T-cell (primary cell): ENCODE data around the gene SGCG. TPM values are rescaled to one million over a fixed set of nuclear protein-coding genes. Genes with fewer than 3 reads are reported as not detected.
"Not testable (repeated sequence)": the region's sequence is repeated elsewhere in the genome, so short reads cannot be mapped to it uniquely, and the experiment has no call there.

Experiments used
- ATAC-seq, 4 experiments: fragments of 200-7000 bp in 3 of 4; fragments of 150-1000 bp in 1 of 4; cut with Tn5 transposase; replicated peaks in 1 of 4; 1 replicate in 3 of 4; 2 replicates in 1 of 4; pipeline ENCODE4 v1.10.0; 2021; ENCODE audit warnings: moderate library complexity in 3 of 4, mild to moderate bottlenecking in 2 of 4, moderate number of reproducible peaks in 1 of 4
- CTCF ChIA-PET, 2 donors: fragments of 300-600 bp; sonication (Branson Sonifier 250); formaldehyde crosslinking; loops; one replicate each; lab custom pipeline; 2022; ENCODE audit warnings: antibody characterized with exemption in 2 of 2; lab: Charles Lee
- POLR2A ChIA-PET, 2 donors: fragments of 300-600 bp; sonication (Branson Sonifier 250); formaldehyde crosslinking; loops; one replicate each; lab custom pipeline; 2022; ENCODE audit warnings: antibody characterized with exemption in 2 of 2; lab: Charles Lee
- DNase-seq, 35 experiments: peaks; one replicate each; pipeline versions ENCODE4 v3.0.0 to v3.0.0-alpha.2; 2013 to 2023
- H3K27ac ChIP-seq: one replicate; pipeline ENCODE4 v1.5.1; 2013; ENCODE audit warnings: low read length
- H3K27me3 ChIP-seq, 2 experiments: replicated peaks in 1 of 2; 1 replicate in 1 of 2; 2 replicates in 1 of 2; pipeline versions ENCODE4 v1.6.1 to v1.7.0; 2013; ENCODE audit warnings: low read length in 1 of 2, mixed read lengths in 1 of 2; ENCODE audit not compliant: control insufficient read depth in 2 of 2, insufficient read depth in 2 of 2; ENCODE audit errors: extremely low read depth in 1 of 2
- H3K36me3 ChIP-seq, 2 donors: 1 replicate in 1 of 2; 2 replicates in 1 of 2; pipeline versions ENCODE4 v1.6.1 to v1.7.0; 2013; ENCODE audit warnings: low read length in 1 of 2; ENCODE audit not compliant: control insufficient read depth in 2 of 2, insufficient read depth in 1 of 2; ENCODE audit errors: extremely low read depth in 1 of 2
- H3K4me1 ChIP-seq, 2 experiments: 1 replicate in 1 of 2; 2 replicates in 1 of 2; pipeline versions ENCODE4 v1.6.1 to v1.7.0; 2013; ENCODE audit warnings: low read length in 2 of 2, mixed read lengths in 1 of 2; ENCODE audit not compliant: insufficient read depth in 2 of 2, control insufficient read depth in 1 of 2; ENCODE audit errors: extremely low read depth in 1 of 2
- H3K4me3 ChIP-seq, 2 donors: 1 replicate in 1 of 2; 2 replicates in 1 of 2; pipeline versions ENCODE4 v1.5.1 to v1.7.0; 2013; ENCODE audit warnings: mild to moderate bottlenecking in 2 of 2, low read length in 1 of 2, moderate library complexity in 1 of 2; ENCODE audit not compliant: control insufficient read depth in 1 of 2; ENCODE audit errors: extremely low read depth in 1 of 2
- H3K9me3 ChIP-seq: 2 replicates; pipeline ENCODE4 v1.7.0; 2013
- H3K27ac Mint-ChIP-seq, 2 donors: one replicate each; pipeline ENCODE4 v1.8.0; 2020 to 2021; ENCODE audit warnings: mild to moderate bottlenecking in 2 of 2, mixed read lengths in 2 of 2
- H3K27me3 Mint-ChIP-seq, 2 donors: one replicate each; pipeline ENCODE4 v1.8.0; 2021 to 2022; ENCODE audit warnings: mixed read lengths in 2 of 2
- H3K36me3 Mint-ChIP-seq: one replicate; pipeline ENCODE4 v1.8.0; 2021; ENCODE audit warnings: mixed read lengths
- H3K4me1 Mint-ChIP-seq, 3 donors: one replicate each; pipeline ENCODE4 v1.8.0; 2020 to 2022; ENCODE audit warnings: mixed read lengths in 3 of 3, mild to moderate bottlenecking in 1 of 3
- H3K4me3 Mint-ChIP-seq, 3 donors: one replicate each; pipeline ENCODE4 v1.8.0; 2020 to 2022; ENCODE audit warnings: mild to moderate bottlenecking in 3 of 3, mixed read lengths in 3 of 3, moderate library complexity in 3 of 3
- H3K9me3 Mint-ChIP-seq, 3 donors: one replicate each; pipeline ENCODE4 v1.8.0; 2020 to 2022; ENCODE audit warnings: mixed read lengths in 3 of 3
- WGBS: methylation state at CpG from one replicate; pipeline ENCODE4 v1.1.5; 2013; ENCODE audit warnings: missing lambda C conversion rate; ENCODE audit not compliant: insufficient coverage; 5-methylcytosine and 5-hydroxymethylcytosine counted together
- total RNA-seq, 35 experiments: library from RNA in 6 of 35; stranded (reverse) in 6 of 35; fragments of 120-200 nt in 1 of 35; gene quantifications; one replicate each; pipeline versions ENCODE4 v1.2.1 to v1.2.4 and lab custom pipeline; 2013 to 2026

The SGCG gene
- total RNA-seq, 5 donors from 2014 or later (not counting 1 experiment from before 2014, with no cell fraction given): not detected

- ChIA-PET POLR2A (no interaction called here), CTCF (no interaction called here)
- Histone ChIP-seq H3K4me1 (no peaks in the 10 kb centered on the region), H3K27me3 (peaks cover 0 to 6% of the 10 kb centered on the region in 2 experiments), H3K4me3 (no peak overlapping the region), H3K27ac (no peak overlapping the region), H3K36me3 (no peaks in the 10 kb centered on the region), H3K9me3 (no peaks in the 10 kb centered on the region)
- no peak overlapping the region for H3K27ac Mint-ChIP-seq
- no peak for ATAC-seq
- H3K36me3 Mint-ChIP-seq: no peaks in the 10 kb centered on the region
- peaks cover 3 to 12% of the 10 kb centered on the region in 2 donors for H3K27me3 Mint-ChIP-seq
- no peaks in the 10 kb centered on the region for H3K4me1 Mint-ChIP-seq
- DNase-seq: no peak
- 83% methylated on average over 4 of the region's 5 CpGs for WGBS
- H3K9me3 Mint-ChIP-seq: no peaks in the 10 kb centered on the region
- H3K4me3 Mint-ChIP-seq: no peak overlapping the region
Observed at GRCh38 chr13:23243066-23243465, 62.3 kb downstream of the SGCG start.

- H3K36me3 Mint-ChIP-seq, H3K27me3 ChIP-seq, ATAC-seq, H3K4me1 Mint-ChIP-seq, H3K36me3 ChIP-seq, H3K27ac ChIP-seq, H3K4me1 ChIP-seq, H3K4me3 Mint-ChIP-seq, H3K9me3 Mint-ChIP-seq, DNase-seq, H3K4me3 ChIP-seq, H3K27me3 Mint-ChIP-seq, POLR2A ChIA-PET, H3K27ac Mint-ChIP-seq, H3K9me3 ChIP-seq: not testable (repeated sequence)
- 96% methylated on average over 13 of the region's 26 CpGs for WGBS
- CTCF ChIA-PET: interaction anchor here in 1 of 2 donors (0.6 kb wide), 1 partner anchor 1105 kb away, joined by 3 read pairs; no protein-coding TSS in a partner anchor
Observed at GRCh38 chr13:23248410-23248809, 67.6 kb downstream of the SGCG start.

DNA sequence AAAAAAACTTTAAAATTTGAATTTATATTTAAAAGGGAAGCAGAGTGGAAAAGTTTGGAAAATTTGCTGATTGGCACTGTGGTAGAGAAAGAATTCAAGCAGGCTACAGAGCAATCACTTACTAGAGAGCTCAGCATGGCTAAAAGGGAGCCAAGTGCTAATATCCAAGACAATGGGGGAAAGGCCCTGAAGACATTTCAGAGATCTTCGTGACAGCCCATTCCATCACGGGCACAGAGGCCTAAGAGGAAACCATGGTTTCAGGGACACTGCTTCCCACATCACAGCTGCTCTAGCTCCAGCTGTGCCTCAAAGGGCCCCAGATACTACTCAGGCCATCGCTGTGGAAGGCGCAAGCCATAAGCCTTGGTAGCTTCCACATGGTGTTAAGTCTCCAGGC is 73.7 kb downstream of the SGCG start:
- no peaks in the 10 kb centered on the region for H3K36me3 Mint-ChIP-seq
- no peak overlapping the region for H3K4me3 Mint-ChIP-seq
- ATAC-seq (no peak), DNase-seq (no peak)
- H3K27me3 Mint-ChIP-seq: peaks cover 11 to 14% of the 10 kb centered on the region in 2 donors
- CTCF ChIA-PET: no interaction called here
- 90% methylated on average over 4 of the region's 4 CpGs for WGBS
- Histone ChIP-seq H3K9me3 (no peaks in the 10 kb centered on the region), H3K4me1 (no peaks in the 10 kb centered on the region), H3K36me3 (no peaks in the 10 kb centered on the region), H3K4me3 (no peak overlapping the region), H3K27me3 (peaks cover 0 to 6% of the 10 kb centered on the region in 2 experiments), H3K27ac (no peak overlapping the region)
- no peaks in the 10 kb centered on the region for H3K4me1 Mint-ChIP-seq
- H3K27ac Mint-ChIP-seq: no peak overlapping the region
- H3K9me3 Mint-ChIP-seq: peaks cover 0 to 11% (median 5%) of the 10 kb centered on the region in 3 donors
- POLR2A ChIA-PET: no interaction called here

DNA sequence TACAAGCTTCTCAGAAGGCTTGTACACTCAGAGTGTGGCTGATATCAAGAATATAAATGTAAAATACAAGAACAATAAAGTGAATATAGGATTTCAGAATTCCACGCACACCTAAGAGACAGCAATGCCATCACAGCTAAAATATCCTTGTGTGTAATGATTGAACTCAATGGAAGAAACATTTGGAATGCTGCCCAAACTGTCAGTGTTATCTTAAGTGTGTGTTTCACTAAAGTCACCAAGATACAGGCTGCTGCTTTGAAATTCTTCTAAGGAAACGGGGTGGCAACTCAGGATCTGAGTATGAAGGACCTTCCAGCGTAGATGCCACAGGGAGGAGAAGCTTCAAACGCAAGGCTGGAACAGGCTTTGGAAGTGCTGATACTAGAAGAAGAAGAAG is 86.8 kb downstream of the SGCG start:
- POLR2A ChIA-PET: no interaction called here
- no peak overlapping the region for H3K4me3 Mint-ChIP-seq
- Histone ChIP-seq H3K36me3 (no peaks in the 10 kb centered on the region), H3K27ac (no peak overlapping the region), H3K4me3 (no peak overlapping the region), H3K9me3 (no peaks in the 10 kb centered on the region), H3K4me1 (no peaks in the 10 kb centered on the region), H3K27me3 (no peaks in the 10 kb centered on the region)
- no peaks in the 10 kb centered on the region for H3K4me1 Mint-ChIP-seq
- H3K27ac Mint-ChIP-seq: no peak overlapping the region
- H3K9me3 Mint-ChIP-seq: peaks cover 0 to 3% (median 0%) of the 10 kb centered on the region in 3 donors
- ATAC-seq (no peak), DNase-seq (no peak)
- H3K36me3 Mint-ChIP-seq: no peaks in the 10 kb centered on the region
- peaks cover 7 to 18% of the 10 kb centered on the region in 2 donors for H3K27me3 Mint-ChIP-seq
- CTCF ChIA-PET: no interaction called here
- WGBS: 66% methylated on average over 3 of the region's 4 CpGs

DNA sequence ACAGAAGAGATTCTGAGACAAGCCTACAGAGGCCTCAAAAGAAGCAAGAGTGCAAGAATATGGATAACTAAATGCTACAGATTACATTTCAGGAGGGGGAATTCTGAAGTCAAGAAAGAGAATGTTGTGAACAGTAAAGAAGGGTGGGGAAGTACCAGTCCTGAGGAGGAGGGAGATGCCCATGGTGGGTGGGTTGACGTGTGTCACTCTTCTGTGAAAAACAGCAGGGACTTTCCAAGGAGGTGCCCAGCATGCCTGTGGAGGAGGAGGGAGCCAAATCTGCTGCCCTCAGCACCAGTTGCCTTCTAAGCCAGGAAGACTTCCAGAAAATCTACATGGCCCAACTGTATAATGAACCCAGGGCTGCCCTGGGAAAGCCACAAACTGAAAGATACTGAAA is 87.7 kb downstream of the SGCG start:
- Histone ChIP-seq H3K36me3 (no peaks in the 10 kb centered on the region), H3K4me1 (no peaks in the 10 kb centered on the region), H3K27ac (no peak overlapping the region), H3K27me3 (no peaks in the 10 kb centered on the region), H3K9me3 (no peaks in the 10 kb centered on the region), H3K4me3 (no peak overlapping the region)
- no peaks in the 10 kb centered on the region for H3K36me3 Mint-ChIP-seq
- H3K4me1 Mint-ChIP-seq: no peaks in the 10 kb centered on the region
- WGBS: no CpG with 5 or more reads among the region's 1 CpG
- H3K4me3 Mint-ChIP-seq: no peak overlapping the region
- peaks cover 7 to 12% of the 10 kb centered on the region in 2 donors for H3K27me3 Mint-ChIP-seq
- DNase-seq: peak in 1 of 35 experiments; percentile 1
- H3K9me3 Mint-ChIP-seq: peaks cover 0 to 3% (median 0%) of the 10 kb centered on the region in 3 donors
- ChIA-PET CTCF (no interaction called here), POLR2A (no interaction called here)
- no peak overlapping the region for H3K27ac Mint-ChIP-seq
- ATAC-seq: no peak

- Mint-ChIP-seq H3K4me3 (no peak overlapping the region), H3K36me3 (no peaks in the 10 kb centered on the region), H3K4me1 (no peaks in the 10 kb centered on the region), H3K9me3 (no peaks in the 10 kb centered on the region), H3K27ac (no peak overlapping the region), H3K27me3 (no peaks in the 10 kb centered on the region)
- ChIA-PET CTCF (no interaction called here), POLR2A (interaction anchor here in 1 of 2 donors (0.6 kb wide), 1 partner anchor 177 kb away, joined by 5 read pairs; no protein-coding TSS in a partner anchor)
- Histone ChIP-seq H3K36me3 (no peaks in the 10 kb centered on the region), H3K27me3 (no peaks in the 10 kb centered on the region), H3K9me3 (no peaks in the 10 kb centered on the region), H3K4me3 (no peak overlapping the region), H3K4me1 (no peaks in the 10 kb centered on the region), H3K27ac (no peak overlapping the region)
- no CpG with 5 or more reads among the region's 3 CpGs for WGBS
- ATAC-seq (no peak), DNase-seq (no peak)
Observed at GRCh38 chr13:23271331-23271730, 90.6 kb downstream of the SGCG start.

DNA sequence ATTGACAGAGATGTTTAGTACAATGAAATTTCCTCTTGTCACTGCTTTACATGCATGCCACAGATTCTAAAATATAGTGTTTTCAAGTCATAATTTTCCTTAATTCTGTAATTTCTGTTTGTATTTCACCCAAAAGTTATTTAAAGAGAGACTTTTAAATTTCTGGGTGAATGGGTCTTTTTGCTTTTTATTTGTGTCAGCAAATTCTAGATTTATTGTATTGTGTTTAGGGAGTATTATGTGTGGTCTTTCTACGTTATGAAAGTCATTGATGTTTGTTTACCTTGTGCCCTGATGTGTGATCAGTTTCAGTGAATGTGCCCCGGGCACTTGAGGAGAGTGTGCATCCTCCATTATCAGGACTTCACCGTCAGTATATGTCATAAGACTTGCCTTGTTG is 92.7 kb downstream of the SGCG start:
- no peak overlapping the region for H3K4me3 Mint-ChIP-seq
- CTCF ChIA-PET: no interaction called here

More for the DNA sequence above, 92.7 kb downstream of the SGCG start:
- Histone ChIP-seq H3K36me3 (no peaks in the 10 kb centered on the region), H3K4me1 (no peaks in the 10 kb centered on the region), H3K27me3 (no peaks in the 10 kb centered on the region), H3K27ac (no peak overlapping the region), H3K4me3 (no peak overlapping the region), H3K9me3 (no peaks in the 10 kb centered on the region)
- no peak for DNase-seq
- no peak for ATAC-seq
- no peaks in the 10 kb centered on the region for H3K4me1 Mint-ChIP-seq
- peaks cover 2% of the 10 kb centered on the region in 2 donors for H3K27me3 Mint-ChIP-seq
- WGBS: no CpG with 5 or more reads among the region's 3 CpGs
- H3K27ac Mint-ChIP-seq: no peak overlapping the region
- POLR2A ChIA-PET: no interaction called here
- no peaks in the 10 kb centered on the region for H3K9me3 Mint-ChIP-seq
- H3K36me3 Mint-ChIP-seq: no peaks in the 10 kb centered on the region
